Measurements from ENCODE around the gene NAA80. TPM values are rescaled to one million over a fixed set of nuclear protein-coding genes. Genes with fewer than 3 reads are reported as not detected.

Gene NAA80
- total RNA-seq, 1 donor from 2014 or later = 10.1 TPM

GRCh38 chr3:50276762-50277101, 22.5 kb downstream of the NAA80 start:
- H3K4me1 ChIP-seq = peaks cover 9% of the 10 kb centered on the region
- no peak overlapping the region for H3K27ac ChIP-seq
- no peaks in the 10 kb centered on the region for H3K9me3 ChIP-seq (ENCODE audit: low read depth)
- no peak for DNase-seq (ENCODE audit: low spot score)
- H3K9me3 Mint-ChIP-seq = no peaks in the 10 kb centered on the region
- no peak overlapping the region for H3K27ac Mint-ChIP-seq
- no peaks in the 10 kb centered on the region for H3K36me3 Mint-ChIP-seq
- H3K4me3 Mint-ChIP-seq = no peak overlapping the region
- peaks cover 59% of the 10 kb centered on the region for H3K27me3 ChIP-seq
- H4K20me1 ChIP-seq (ENCODE audit: low read depth) = no peaks in the 10 kb centered on the region
- no peak overlapping the region for H3K4me3 ChIP-seq
- no peak overlapping the region for H2AFZ ChIP-seq (replicated peaks)
- H3K79me2 ChIP-seq (ENCODE audit: low read depth) = no peaks in the 10 kb centered on the region
- H3K36me3 ChIP-seq = no peaks in the 10 kb centered on the region
- no peak for TF ChIP-seq CTCF (IDR thresholded peaks at IDR 0.05)
- TF ChIP-seq EZH2 (IDR thresholded peaks at IDR 0.05) = no peak
- no peak for TF ChIP-seq EZH2phosphoT487 (IDR thresholded peaks at IDR 0.05)
- peaks cover 7% of the 10 kb centered on the region for H3F3A ChIP-seq (ENCODE audit: low read depth)
- no peak overlapping the region for H3K9ac ChIP-seq
- H3K4me2 ChIP-seq = no peak overlapping the region
- H3K27me3 Mint-ChIP-seq (ENCODE audit: insufficient read depth, low read depth) = peaks cover 17% of the 10 kb centered on the region
- H3K4me1 Mint-ChIP-seq = peaks cover 27% of the 10 kb centered on the region

- peak; percentile 49 for DNase-seq (ENCODE audit: low spot score)
- Histone ChIP-seq H3F3A (ENCODE audit: low read depth) (peaks cover 7% of the 10 kb centered on the region), H3K4me1 (peaks cover 9% of the 10 kb centered on the region), H3K9me3 (ENCODE audit: low read depth) (no peaks in the 10 kb centered on the region), H3K79me2 (ENCODE audit: low read depth) (no peaks in the 10 kb centered on the region), H3K4me3 (peak overlapping the region; percentile 48), H3K27me3 (peaks cover 59% of the 10 kb centered on the region), H4K20me1 (ENCODE audit: low read depth) (no peaks in the 10 kb centered on the region), H3K9ac (no peak overlapping the region), H3K36me3 (no peaks in the 10 kb centered on the region), H2AFZ (replicated peaks) (no peak overlapping the region), H3K27ac (no peak overlapping the region), H3K4me2 (peak overlapping the region; percentile 88)
- H3K27me3 Mint-ChIP-seq (ENCODE audit: insufficient read depth, low read depth) = peaks cover 17% of the 10 kb centered on the region
- H3K4me1 Mint-ChIP-seq = peaks cover 33% of the 10 kb centered on the region
- no peak overlapping the region for H3K27ac Mint-ChIP-seq
- TF ChIP-seq EZH2 (IDR thresholded peaks at IDR 0.05) (peak; percentile 66), EZH2phosphoT487 (IDR thresholded peaks at IDR 0.05) (no peak), CTCF (IDR thresholded peaks at IDR 0.05) (no peak)
- no peaks in the 10 kb centered on the region for H3K9me3 Mint-ChIP-seq
- H3K4me3 Mint-ChIP-seq = peak overlapping the region; percentile 73
- no peaks in the 10 kb centered on the region for H3K36me3 Mint-ChIP-seq
These were observed 23.0 kb downstream of the NAA80 start for GRCh38 chr3:50275996-50276761.

- Histone ChIP-seq H3K36me3 (no peaks in the 10 kb centered on the region), H3K27ac (no peak overlapping the region), H2AFZ (replicated peaks) (peak overlapping the region; percentile 36), H3K4me3 (peak overlapping the region; percentile 48), H3K27me3 (peaks cover 59% of the 10 kb centered on the region), H3F3A (ENCODE audit: low read depth) (peaks cover 7% of the 10 kb centered on the region), H3K79me2 (ENCODE audit: low read depth) (no peaks in the 10 kb centered on the region), H3K4me2 (peak overlapping the region; percentile 88), H3K9ac (no peak overlapping the region), H3K4me1 (peaks cover 9% of the 10 kb centered on the region), H4K20me1 (ENCODE audit: low read depth) (no peaks in the 10 kb centered on the region), H3K9me3 (ENCODE audit: low read depth) (no peaks in the 10 kb centered on the region)
- no peaks in the 10 kb centered on the region for H3K36me3 Mint-ChIP-seq
- H3K27ac Mint-ChIP-seq = peak overlapping the region; percentile 69
- TF ChIP-seq EZH2phosphoT487 (IDR thresholded peaks at IDR 0.05) (peak; percentile 54), CTCF (IDR thresholded peaks at IDR 0.05) (no peak), EZH2 (IDR thresholded peaks at IDR 0.05) (peak; percentile 71)
- peaks cover 34% of the 10 kb centered on the region for H3K4me1 Mint-ChIP-seq
- H3K27me3 Mint-ChIP-seq (ENCODE audit: insufficient read depth, low read depth) = peaks cover 17% of the 10 kb centered on the region
- H3K9me3 Mint-ChIP-seq = no peaks in the 10 kb centered on the region
- peak overlapping the region; percentile 73 for H3K4me3 Mint-ChIP-seq
- DNase-seq (ENCODE audit: low spot score) = peak; percentile 80
These were observed 23.8 kb downstream of the NAA80 start for GRCh38 chr3:50275141-50275995.
